Caco-2 (cell line): Measurements from ENCODE around the gene FASLG. TPM values are rescaled to one million over a fixed set of nuclear protein-coding genes. Genes with fewer than 3 reads are reported as not detected.

Experiments used
- BruUV-seq: library from RNA; stranded (reverse); fragments of 400-500 nt; replicated peaks from 2 replicates; lab custom pipeline; 2021; lab: Mats Ljungman, UMichigan
- CTCF ChIA-PET: fragments of 300-600 bp; sonication (Branson Sonifier 250); formaldehyde crosslinking; loops from one replicate; lab custom pipeline; 2022; ENCODE audit warnings: antibody characterized with exemption; lab: Charles Lee
- POLR2A ChIA-PET: fragments of 300-600 bp; sonication (Branson Sonifier 250); formaldehyde crosslinking; loops from one replicate; lab custom pipeline; 2022; ENCODE audit warnings: antibody characterized with exemption; lab: Charles Lee
- DNase-seq, 2 experiments: peaks; one replicate each; pipeline versions ENCODE4 v3.0.0 to v3.0.0-alpha.2; 2020 to 2022
- H3K27me3 ChIP-seq: replicated peaks from 2 replicates; pipeline ENCODE4 v1.6.0; 2011; ENCODE audit warnings: low read length; ENCODE audit not compliant: control insufficient read depth, insufficient read depth
- H3K36me3 ChIP-seq: 2 replicates; pipeline ENCODE4 v1.5.1; 2011; ENCODE audit warnings: low read length; ENCODE audit not compliant: control insufficient read depth, insufficient read depth
- H3K4me1 ChIP-seq: fragments of 250-450 bp; sonication (Bioruptor Pico); 2 replicates; pipeline ENCODE4 v1.5.1; 2020; ENCODE audit warnings: mild to moderate bottlenecking
- H3K4me3 ChIP-seq: 2 replicates; pipeline ENCODE4 v1.5.1; 2011; ENCODE audit warnings: low read depth, mild to moderate bottlenecking, control low read depth, low read length
- H3K9me3 ChIP-seq: fragments of 250-450 bp; sonication (Bioruptor Pico); 2 replicates; pipeline ENCODE4 v1.5.1; 2020; ENCODE audit warnings: mild to moderate bottlenecking, moderate library complexity
- H3K27ac Mint-ChIP-seq: one replicate; pipeline ENCODE4 v1.8.0; 2022; ENCODE audit warnings: mixed read lengths; ENCODE audit not compliant: unreplicated experiment
- H3K27me3 Mint-ChIP-seq: one replicate; pipeline ENCODE4 v1.8.0; 2022; ENCODE audit warnings: mixed read lengths; ENCODE audit not compliant: insufficient read depth, unreplicated experiment
- H3K36me3 Mint-ChIP-seq: one replicate; pipeline ENCODE4 v1.8.0; 2022; ENCODE audit warnings: mild to moderate bottlenecking, mixed read lengths; ENCODE audit not compliant: insufficient read depth, unreplicated experiment
- H3K4me1 Mint-ChIP-seq: one replicate; pipeline ENCODE4 v1.8.0; 2022; ENCODE audit warnings: low read depth, mixed read lengths; ENCODE audit not compliant: unreplicated experiment
- H3K4me3 Mint-ChIP-seq: one replicate; pipeline ENCODE4 v1.8.0; 2022; ENCODE audit warnings: mild to moderate bottlenecking, moderate library complexity, mixed read lengths; ENCODE audit not compliant: unreplicated experiment
- H3K9me3 Mint-ChIP-seq: one replicate; pipeline ENCODE4 v1.8.0; 2022; ENCODE audit warnings: mixed read lengths; ENCODE audit not compliant: unreplicated experiment
- CTCF ChIP-seq, 2 experiments: fragments of 200-600 bp in 1 of 2; IDR thresholded peaks; 1 replicate in 1 of 2; 2 replicates in 1 of 2; pipeline versions ENCODE4 v1.5.1 to v1.8.0; 2011 to 2022; ENCODE audit warnings: antibody characterized with exemption in 1 of 2, control low read depth in 1 of 2, inconsistent platforms in 1 of 2, low read depth in 1 of 2, low read length in 1 of 2, mild to moderate bottlenecking in 1 of 2, moderate library complexity in 1 of 2; ENCODE audit not compliant: insufficient read depth in 1 of 2, severe bottlenecking in 1 of 2, unreplicated experiment in 1 of 2
- intact Hi-C: fragments of 100-400 bp; cut with micrococcal nuclease; formaldehyde crosslinking; loops from one replicate; pipeline ENCODE4 v1.10.0; 2022; ENCODE audit not compliant: unreplicated experiment
- total RNA-seq: library from RNA; stranded (reverse); gene quantifications from 2 replicates; pipeline ENCODE4 v1.2.3, GENCODE V29; 2022

Gene FASLG
- total RNA-seq, 1 experiment from 2014 or later: not detected

- H3K9me3 Mint-ChIP-seq: no peaks in the 10 kb centered on the region
- H3K27me3 Mint-ChIP-seq: no peaks in the 10 kb centered on the region
- TF ChIP-seq CTCF (IDR thresholded peaks at IDR 0.05; ENCODE audit: insufficient read depth in 1 of 2, low read depth in 1 of 2, low read length in 1 of 2, severe bottlenecking in 1 of 2, unreplicated experiment in 1 of 2): no peak
- H3K4me3 Mint-ChIP-seq: no peak overlapping the region
- H3K4me1 ChIP-seq: no peaks in the 10 kb centered on the region
- H3K4me1 Mint-ChIP-seq: peaks cover 7% of the 10 kb centered on the region
- H3K27ac Mint-ChIP-seq: no peak overlapping the region
- no peaks in the 10 kb centered on the region for H3K36me3 Mint-ChIP-seq
- H3K9me3 ChIP-seq: no peaks in the 10 kb centered on the region
- H3K36me3 ChIP-seq: no peaks in the 10 kb centered on the region
- CTCF ChIA-PET: no interaction called here
- BruUV-seq: no TSS peak
- POLR2A ChIA-PET: no interaction called here
- DNase-seq: no peak
- intact Hi-C loops: no loop called here
- no peak overlapping the region for H3K4me3 ChIP-seq
- no peaks in the 10 kb centered on the region for H3K27me3 ChIP-seq
Observed at GRCh38 chr1:172704420-172705210, 45.7 kb downstream of the FASLG start.

- BruUV-seq: no TSS peak
- Mint-ChIP-seq H3K4me1 (peaks cover 7% of the 10 kb centered on the region), H3K4me3 (no peak overlapping the region), H3K27me3 (no peaks in the 10 kb centered on the region), H3K36me3 (no peaks in the 10 kb centered on the region), H3K27ac (no peak overlapping the region), H3K9me3 (no peaks in the 10 kb centered on the region)
- Histone ChIP-seq H3K4me1 (no peaks in the 10 kb centered on the region), H3K4me3 (no peak overlapping the region), H3K36me3 (no peaks in the 10 kb centered on the region), H3K27me3 (no peaks in the 10 kb centered on the region), H3K9me3 (no peaks in the 10 kb centered on the region)
- POLR2A ChIA-PET: no interaction called here
- TF ChIP-seq CTCF (IDR thresholded peaks at IDR 0.05; ENCODE audit: insufficient read depth in 1 of 2, low read depth in 1 of 2, low read length in 1 of 2, severe bottlenecking in 1 of 2, unreplicated experiment in 1 of 2): no peak
- DNase-seq: no peak
- intact Hi-C loops: no loop called here
- CTCF ChIA-PET: interaction anchor here (1.5 kb wide), 1 partner anchor 11 kb away, joined by 7 read pairs; no protein-coding TSS in a partner anchor
Observed at GRCh38 chr1:172708452-172708851, 49.5 kb downstream of the FASLG start.

- no peak overlapping the region for H3K4me3 Mint-ChIP-seq
- no peaks in the 10 kb centered on the region for H3K9me3 Mint-ChIP-seq
- no peak overlapping the region for H3K4me3 ChIP-seq
- ChIA-PET CTCF (no interaction called here), POLR2A (no interaction called here)
- no peak overlapping the region for H3K27ac Mint-ChIP-seq
- no peaks in the 10 kb centered on the region for H3K27me3 Mint-ChIP-seq
- no peaks in the 10 kb centered on the region for H3K4me1 ChIP-seq
- no TSS peak for BruUV-seq
- TF ChIP-seq CTCF (IDR thresholded peaks at IDR 0.05; ENCODE audit: insufficient read depth in 1 of 2, low read depth in 1 of 2, low read length in 1 of 2, severe bottlenecking in 1 of 2, unreplicated experiment in 1 of 2): no peak
- intact Hi-C loops: no loop called here
- no peaks in the 10 kb centered on the region for H3K9me3 ChIP-seq
- no peak for DNase-seq
- H3K4me1 Mint-ChIP-seq: peaks cover 7% of the 10 kb centered on the region
- no peaks in the 10 kb centered on the region for H3K36me3 ChIP-seq
- no peaks in the 10 kb centered on the region for H3K27me3 ChIP-seq
- H3K36me3 Mint-ChIP-seq: no peaks in the 10 kb centered on the region
Observed at GRCh38 chr1:172711558-172711957, 52.7 kb downstream of the FASLG start.
